ENCODE measurements around the gene DLG4. TPM values are rescaled to one million over a fixed set of nuclear protein-coding genes. Genes with fewer than 3 reads are reported as not detected.
A peak's percentile ranks its signal among the peaks of the same experiment; 100 is the strongest.

Gene DLG4
- total and polyA plus RNA-seq, 2 donors (not counting 3 experiments of a cell fraction or from before 2014, with no cell fraction given): 14.9 to 34.6 TPM

GRCh38 chr17:7241090-7241733, 21.6 kb upstream of the DLG4 start:
- Histone ChIP-seq H3K27me3 (ENCODE audit: control insufficient read depth in 2 of 2, insufficient read depth in 2 of 2, low read length in 2 of 2) (no peaks in the 10 kb centered on the region), H4K20me1 (replicated peaks; ENCODE audit: control insufficient read depth, extremely low read depth, insufficient read depth, low read length) (no peaks in the 10 kb centered on the region), H3K9ac (replicated peaks; ENCODE audit: extremely low read depth, insufficient read depth, low read length) (peak overlapping the region; percentile 92), H3K79me2 (ENCODE audit: control insufficient read depth, insufficient read depth, low read length) (peaks cover 46% of the 10 kb centered on the region), H3K27ac (ENCODE audit: insufficient read depth, low read depth, low read length) (peak overlapping the region; percentile 95), H3K9me1 (replicated peaks; ENCODE audit: control insufficient read depth, extremely low read depth, insufficient read depth, low read length) (no peaks in the 10 kb centered on the region), H2AFZ (ENCODE audit: low read depth, low read length) (no peak overlapping the region), H3K4me3 (replicated peaks in 1 of 3; ENCODE audit: insufficient read depth in 1 of 3, low read depth in 1 of 3, low read length in 3 of 3) (peak overlapping the region; percentile 30 to 91 (median 83)), H3K4me2 (ENCODE audit: insufficient read depth, low read length) (peak overlapping the region; percentile 83), H3K9me3 (replicated peaks; ENCODE audit: control insufficient read depth, insufficient read depth, low read length) (no peaks in the 10 kb centered on the region), H3K4me1 (ENCODE audit: control insufficient read depth, extremely low read depth, insufficient read depth, low read length) (peaks cover 31% of the 10 kb centered on the region), H3K36me3 (ENCODE audit: control insufficient read depth in 2 of 2, extremely low read depth in 1 of 2, insufficient read depth in 2 of 2, low read length in 2 of 2) (peaks cover 14 to 21% of the 10 kb centered on the region in 2 experiments)
- no peak for DNase-seq (ENCODE audit: low read depth, low spot score)
- no TSS peak for BruUV-seq (replicated peaks)
- no peak for FAIRE-seq
- intact Hi-C loops (cut with micrococcal nuclease) (no loop called here), dilution Hi-C loops (cut with MboI; ENCODE audit: extremely low pct_ligation_motif_present, low sequenced_read_pairs) (no loop called here)
- ChIA-PET POLR2A (interaction anchor here (0.8 kb wide), 1 partner anchor 88 kb away, joined by 5 read pairs; the partner anchor contains the start of gene NEURL4), CTCF (interaction anchor here (1.0 to 3.4 kb wide), 4 partner anchors 21 to 195 kb away, joined by 3 to 24 read pairs (median 12); partner anchors contain the start of genes ACADVL and DLG4)
- TF ChIP-seq, protein P1, sequence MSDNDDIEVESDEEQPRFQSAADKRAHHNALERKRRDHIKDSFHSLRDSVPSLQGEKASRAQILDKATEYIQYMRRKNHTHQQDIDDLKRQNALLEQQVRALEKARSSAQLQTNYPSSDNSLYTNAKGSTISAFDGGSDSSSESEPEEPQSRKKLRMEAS (IDR thresholded peaks at IDR 0.05; ENCODE audit: insufficient read depth, insufficient read length): no peak
- TF ChIP-seq POLR2A (IDR thresholded peaks at IDR 0.05; ENCODE audit: low read depth, low read length): no peak
- TF ChIP-seq MYC (IDR thresholded peaks at IDR 0.05; ENCODE audit: low read depth, low read length): no peak
- TF ChIP-seq FOS (IDR thresholded peaks at IDR 0.05; ENCODE audit: borderline replicate concordance, insufficient read depth, low read length): no peak
- no peak for TF ChIP-seq EZH2 (IDR thresholded peaks at IDR 0.05; ENCODE audit: borderline replicate concordance, low read depth, low read length, severe bottlenecking)
- TF ChIP-seq GATA2 (IDR thresholded peaks at IDR 0.05; ENCODE audit: insufficient read depth, insufficient read length, low read depth, low read length): no peak
- TF ChIP-seq JUN (IDR thresholded peaks at IDR 0.05; ENCODE audit: borderline replicate concordance, insufficient read depth, insufficient read length, low read depth): no peak
- no peak for TF ChIP-seq CTCF (IDR thresholded peaks at IDR 0.05; ENCODE audit: extremely low read depth in 1 of 2, insufficient read depth in 1 of 2, low read depth in 1 of 2, low read length in 2 of 2)
- TF ChIP-seq POLR2AphosphoS5 (IDR thresholded peaks at IDR 0.05; ENCODE audit: insufficient read depth, low read depth, low read length): no peak

All from endothelial cell of umbilical vein (primary cell).